ENCODE measurements around the gene MRPL28. TPM values are rescaled to one million over a fixed set of nuclear protein-coding genes. Genes with fewer than 3 reads are reported as not detected.

MRPL28 gene
- total RNA-seq, 1 donor from 2014 or later, result 80.4 TPM

DNA sequence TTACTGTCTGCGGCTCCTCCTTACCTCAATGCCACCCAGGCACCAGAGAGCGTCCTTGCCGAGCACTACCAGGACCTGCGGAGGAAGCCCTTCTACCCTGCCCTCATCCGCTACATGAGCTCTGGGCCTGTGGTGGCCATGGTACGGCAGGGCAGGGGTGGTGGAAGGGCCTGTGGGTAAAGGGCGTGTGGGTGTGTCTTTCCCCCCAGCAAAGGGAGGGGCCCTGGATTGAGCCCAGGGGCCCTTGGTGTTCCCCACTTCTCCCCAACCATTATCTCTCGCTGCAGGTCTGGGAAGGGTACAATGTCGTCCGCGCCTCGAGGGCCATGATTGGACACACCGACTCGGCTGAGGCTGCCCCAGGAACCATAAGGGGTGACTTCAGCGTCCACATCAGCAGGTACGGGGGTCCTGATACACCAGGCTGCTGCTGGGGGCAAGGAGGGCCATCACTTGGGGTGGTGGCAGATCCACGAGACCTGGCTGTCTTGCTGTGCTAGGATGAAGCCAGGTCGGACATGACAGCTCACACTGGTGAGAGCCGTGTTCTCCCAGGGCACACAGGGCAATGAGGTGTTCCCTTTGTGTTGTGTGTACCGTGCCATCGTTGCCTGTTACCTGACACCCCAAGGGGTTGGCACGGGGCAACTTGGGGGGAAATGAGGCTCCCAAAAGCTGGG lies 29.1 kb upstream of the MRPL28 start:
- H3K4me3 Mint-ChIP-seq, result peak overlapping the region; percentile 86

DNA sequence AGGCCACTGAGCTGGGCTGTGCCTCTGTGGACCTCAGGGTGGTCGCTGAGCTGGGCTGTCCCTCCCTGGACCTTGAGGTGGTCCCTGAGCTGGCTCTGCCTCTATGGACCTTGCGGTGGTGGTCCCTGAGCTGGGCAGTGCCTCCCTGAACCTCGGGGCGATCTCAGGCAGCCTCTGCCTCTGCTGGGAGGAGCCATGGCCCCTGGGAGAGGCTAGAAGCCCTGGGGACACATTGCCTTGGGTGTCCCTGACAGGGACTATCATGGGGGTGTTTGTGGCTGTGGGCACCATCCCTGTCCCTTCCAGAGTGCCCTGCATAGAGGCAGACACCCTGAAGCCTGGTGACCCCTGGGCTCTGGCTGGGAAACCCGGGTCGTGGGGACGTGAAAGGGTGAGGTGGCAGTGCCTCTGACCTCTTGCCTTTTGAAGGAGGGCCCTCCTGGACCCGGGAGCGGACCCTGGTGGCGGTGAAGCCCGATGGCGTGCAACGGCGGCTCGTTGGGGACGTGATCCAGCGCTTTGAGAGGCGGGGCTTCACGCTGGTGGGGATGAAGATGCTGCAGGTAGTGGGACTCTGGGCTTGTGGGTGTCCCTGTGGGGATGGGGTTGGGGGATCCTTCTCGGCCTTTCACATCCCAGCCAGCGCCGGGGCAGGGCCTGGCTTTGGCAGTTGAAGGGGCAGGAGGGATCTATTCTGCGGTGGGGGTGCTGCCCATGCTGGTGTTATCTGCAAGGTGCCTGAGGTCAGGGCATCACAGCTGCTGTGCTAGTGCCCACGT lies 28.4 kb upstream of the MRPL28 start:
- Mint-ChIP-seq H3K27ac (ENCODE audit: unreplicated experiment) (peak overlapping the region; percentile 50), H3K9me3 (no peaks in the 10 kb centered on the region), H3K4me3 (peak overlapping the region; percentile 86), H3K4me1 (peaks cover 21% of the 10 kb centered on the region), H3K27me3 (ENCODE audit: low read depth) (peaks cover 6% of the 10 kb centered on the region), H3K36me3 (ENCODE audit: low read depth) (no peaks in the 10 kb centered on the region)
- TF ChIP-seq, protein P1, sequence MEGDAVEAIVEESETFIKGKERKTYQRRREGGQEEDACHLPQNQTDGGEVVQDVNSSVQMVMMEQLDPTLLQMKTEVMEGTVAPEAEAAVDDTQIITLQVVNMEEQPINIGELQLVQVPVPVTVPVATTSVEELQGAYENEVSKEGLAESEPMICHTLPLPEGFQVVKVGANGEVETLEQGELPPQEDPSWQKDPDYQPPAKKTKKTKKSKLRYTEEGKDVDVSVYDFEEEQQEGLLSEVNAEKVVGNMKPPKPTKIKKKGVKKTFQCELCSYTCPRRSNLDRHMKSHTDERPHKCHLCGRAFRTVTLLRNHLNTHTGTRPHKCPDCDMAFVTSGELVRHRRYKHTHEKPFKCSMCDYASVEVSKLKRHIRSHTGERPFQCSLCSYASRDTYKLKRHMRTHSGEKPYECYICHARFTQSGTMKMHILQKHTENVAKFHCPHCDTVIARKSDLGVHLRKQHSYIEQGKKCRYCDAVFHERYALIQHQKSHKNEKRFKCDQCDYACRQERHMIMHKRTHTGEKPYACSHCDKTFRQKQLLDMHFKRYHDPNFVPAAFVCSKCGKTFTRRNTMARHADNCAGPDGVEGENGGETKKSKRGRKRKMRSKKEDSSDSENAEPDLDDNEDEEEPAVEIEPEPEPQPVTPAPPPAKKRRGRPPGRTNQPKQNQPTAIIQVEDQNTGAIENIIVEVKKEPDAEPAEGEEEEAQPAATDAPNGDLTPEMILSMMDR (conservative IDR thresholded peaks at IDR 0.05), result no peak
- no peak for DNase-seq (ENCODE audit: low read depth, low spot score)

More for the DNA sequence above, 29.1 kb upstream of the MRPL28 start:
- DNase-seq (ENCODE audit: low read depth, low spot score), result no peak
- H3K9me3 Mint-ChIP-seq, result no peaks in the 10 kb centered on the region
- H3K36me3 Mint-ChIP-seq (ENCODE audit: low read depth), result no peaks in the 10 kb centered on the region
- H3K27ac Mint-ChIP-seq (ENCODE audit: unreplicated experiment), result peak overlapping the region; percentile 43
- peaks cover 21% of the 10 kb centered on the region for H3K4me1 Mint-ChIP-seq
- TF ChIP-seq, protein P1 (conservative IDR thresholded peaks at IDR 0.05), result no peak
- H3K27me3 Mint-ChIP-seq (ENCODE audit: low read depth), result peaks cover 6% of the 10 kb centered on the region

DNA sequence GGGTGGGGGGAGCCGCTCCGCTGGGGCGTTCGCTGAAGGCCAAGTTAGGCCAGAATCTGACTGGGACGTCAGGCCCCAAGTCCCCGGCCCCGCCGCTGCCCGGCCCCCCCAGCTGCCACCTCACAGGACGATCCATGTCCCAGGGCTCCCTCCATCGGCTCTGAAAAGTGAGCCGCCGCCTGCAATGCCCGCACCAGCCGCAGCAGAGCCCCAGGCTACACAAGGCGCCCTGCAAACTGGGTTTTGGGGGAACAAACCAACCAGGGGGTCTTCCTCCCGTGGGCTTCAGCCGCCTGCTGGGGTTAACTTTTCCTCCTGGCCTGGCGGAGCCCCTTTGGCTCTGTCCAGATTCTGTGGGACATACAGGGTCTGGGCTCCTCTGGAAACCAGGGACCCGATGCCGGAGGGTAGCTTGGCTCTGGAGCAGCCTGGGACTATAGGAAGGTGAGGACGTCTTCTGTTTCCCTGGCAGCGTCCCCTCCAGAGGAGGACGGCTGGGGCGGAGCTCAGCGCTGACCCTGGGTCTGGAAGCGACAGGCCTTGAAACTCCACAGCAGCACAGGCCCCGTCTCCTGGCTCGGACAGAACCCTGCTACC lies 27.5 kb upstream of the MRPL28 start:
- Mint-ChIP-seq H3K4me3 (peak overlapping the region; percentile 86), H3K27ac (ENCODE audit: unreplicated experiment) (peak overlapping the region; percentile 50), H3K4me1 (peaks cover 21% of the 10 kb centered on the region), H3K9me3 (no peaks in the 10 kb centered on the region), H3K36me3 (ENCODE audit: low read depth) (no peaks in the 10 kb centered on the region), H3K27me3 (ENCODE audit: low read depth) (peaks cover 6% of the 10 kb centered on the region)
- DNase-seq (ENCODE audit: low read depth, low spot score), result peak; percentile 73
- TF ChIP-seq, protein P1 (conservative IDR thresholded peaks at IDR 0.05), result peak; percentile 58

DNA sequence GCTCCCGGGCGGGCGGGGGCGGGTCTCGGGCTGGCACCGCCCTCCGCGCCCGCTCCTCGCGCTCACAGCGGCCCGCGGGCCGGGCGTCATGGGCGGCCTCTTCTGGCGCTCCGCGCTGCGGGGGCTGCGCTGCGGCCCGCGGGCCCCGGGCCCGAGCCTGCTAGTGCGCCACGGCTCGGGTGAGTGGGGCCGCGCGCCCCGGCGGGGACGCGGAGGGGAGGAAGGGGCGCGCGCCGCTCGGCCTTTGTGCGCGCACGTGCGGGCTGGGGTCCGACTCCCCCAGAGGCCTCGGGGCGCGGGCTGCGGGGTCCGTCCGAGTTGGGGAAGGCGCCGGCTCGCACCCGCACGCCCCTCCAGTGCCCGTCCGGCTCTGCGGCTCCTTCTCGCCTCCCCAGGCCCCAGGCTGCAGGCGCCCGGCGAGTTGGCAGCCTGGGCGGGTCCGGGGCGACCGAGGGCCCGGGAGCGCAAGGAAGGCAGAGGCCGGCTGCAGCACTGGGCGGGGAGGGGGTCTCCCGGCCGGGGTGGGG lies 26.9 kb upstream of the MRPL28 start, which contains the start of gene NME4:
NME4 (plus strand) TSS at position 65 of the 527 bp plus-strand sequence; CDS start at position 89, 24 bp downstream.
- no peaks in the 10 kb centered on the region for H3K9me3 Mint-ChIP-seq
- no peaks in the 10 kb centered on the region for H3K36me3 Mint-ChIP-seq (ENCODE audit: low read depth)
- DNase-seq (ENCODE audit: low read depth, low spot score), result peak; percentile 41
- H3K27ac Mint-ChIP-seq (ENCODE audit: unreplicated experiment), result peak within 1 kb of the TSS; percentile 98
- peaks cover 6% of the 10 kb centered on the region for H3K27me3 Mint-ChIP-seq (ENCODE audit: low read depth)
- peaks cover 21% of the 10 kb centered on the region for H3K4me1 Mint-ChIP-seq
- TF ChIP-seq, protein P1 (conservative IDR thresholded peaks at IDR 0.05), result no peak
- peak within 1 kb of the TSS; percentile 96 for H3K4me3 Mint-ChIP-seq

DNA sequence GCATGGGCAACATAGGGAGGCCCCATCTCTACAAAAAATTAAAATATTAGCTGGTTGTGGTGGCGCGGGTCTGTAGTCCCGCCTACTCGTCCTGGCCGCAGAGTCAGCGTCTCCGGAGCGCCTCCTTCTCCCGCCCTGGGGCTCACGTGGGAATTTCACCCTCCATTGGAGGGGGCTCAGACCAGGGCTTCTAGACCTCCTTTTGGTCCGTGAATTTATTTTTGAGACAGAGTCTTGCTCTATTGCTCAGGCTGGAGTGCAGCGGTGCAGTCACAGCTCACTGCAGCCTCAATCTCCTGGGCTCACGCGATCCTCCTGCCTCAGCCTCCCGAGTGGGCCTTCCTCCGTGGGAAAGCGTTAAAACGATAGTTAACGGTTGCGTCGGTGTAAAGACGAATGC lies 26.3 kb upstream of the MRPL28 start:
- peaks cover 2% of the 10 kb centered on the region for H3K9me3 Mint-ChIP-seq
- peaks cover 6% of the 10 kb centered on the region for H3K27me3 Mint-ChIP-seq (ENCODE audit: low read depth)
- peak; percentile 44 for DNase-seq (ENCODE audit: low read depth, low spot score)
- peaks cover 21% of the 10 kb centered on the region for H3K4me1 Mint-ChIP-seq
- H3K36me3 Mint-ChIP-seq (ENCODE audit: low read depth), result peaks cover 2% of the 10 kb centered on the region
- H3K27ac Mint-ChIP-seq (ENCODE audit: unreplicated experiment), result peak overlapping the region; percentile 98
- H3K4me3 Mint-ChIP-seq, result peak overlapping the region; percentile 96
- TF ChIP-seq, protein P1 (conservative IDR thresholded peaks at IDR 0.05), result no peak

Data from neural crest cell (in vitro differentiated cells).